ENCODE measurements around the gene HCLS1.
"Not testable (repeated sequence)": the region's sequence is repeated elsewhere in the genome, so short reads cannot be mapped to it uniquely, and the experiment has no call there.

Gene HCLS1

GRCh38 chr3:121594850-121595249, 65.9 kb downstream of the HCLS1 start:
- no peak for DNase-seq

GRCh38 chr3:121593806-121594205, 66.9 kb downstream of the HCLS1 start:
- not testable (repeated sequence) for DNase-seq

- peak; percentile 75 for DNase-seq
Measured at GRCh38 chr3:121592856-121593702, 67.6 kb downstream of the HCLS1 start, which contains the start of gene FBXO40. Gene FBXO40 (plus strand): TSS chr3:121593379. CDS start chr3:121620576, 27,197 bp downstream.

- no peak for DNase-seq
Measured at GRCh38 chr3:121584418-121584817, 76.3 kb downstream of the HCLS1 start.

GRCh38 chr3:121581691-121582090, 79.0 kb downstream of the HCLS1 start:
- no peak for DNase-seq
